ENCODE results near the gene BEND5.

Gene BEND5

GRCh38 chr1:48777219-48777895 lies 666 bp upstream of the BEND5 start:
- Mint-ChIP-seq H3K4me3 (peak overlapping the region; percentile 84), H3K9me3 (no peaks in the 10 kb centered on the region), H3K27ac (peak overlapping the region; percentile 59), H3K4me1 (peaks cover 41% of the 10 kb centered on the region), H3K27me3 (no peaks in the 10 kb centered on the region), H3K36me3 (ENCODE audit: low read depth) (peaks cover 12% of the 10 kb centered on the region)
- ATAC-seq (no peak), DNase-seq (no peak)

GRCh38 chr1:48775831-48776392 lies 779 bp downstream of the BEND5 start:
- Mint-ChIP-seq H3K4me1 (peaks cover 47% of the 10 kb centered on the region), H3K27me3 (no peaks in the 10 kb centered on the region), H3K4me3 (peak overlapping the region; percentile 94), H3K27ac (peak overlapping the region; percentile 82), H3K9me3 (no peaks in the 10 kb centered on the region), H3K36me3 (ENCODE audit: low read depth) (peaks cover 16% of the 10 kb centered on the region)
- DNase-seq, result no peak
- ATAC-seq, result no peak

GRCh38 chr1:48773133-48773532 lies 3.6 kb downstream of the BEND5 start:
- no peaks in the 10 kb centered on the region for H3K27me3 Mint-ChIP-seq
- H3K4me3 Mint-ChIP-seq, result peak overlapping the region; percentile 37
- ATAC-seq, result no peak
- peaks cover 66% of the 10 kb centered on the region for H3K4me1 Mint-ChIP-seq
- H3K36me3 Mint-ChIP-seq (ENCODE audit: low read depth), result peaks cover 21% of the 10 kb centered on the region
- DNase-seq, result no peak
- no peaks in the 10 kb centered on the region for H3K9me3 Mint-ChIP-seq
- H3K27ac Mint-ChIP-seq, result peak overlapping the region; percentile 44

- ATAC-seq (no peak), DNase-seq (no peak)
- H3K27me3 Mint-ChIP-seq, result no peaks in the 10 kb centered on the region
- no peaks in the 10 kb centered on the region for H3K9me3 Mint-ChIP-seq
- peaks cover 69% of the 10 kb centered on the region for H3K4me1 Mint-ChIP-seq
- H3K36me3 Mint-ChIP-seq (ENCODE audit: low read depth), result peaks cover 25% of the 10 kb centered on the region
- H3K27ac Mint-ChIP-seq, result peak overlapping the region; percentile 51
- H3K4me3 Mint-ChIP-seq, result peak overlapping the region; percentile 37
These were observed 4.5 kb downstream of the BEND5 start for GRCh38 chr1:48772211-48772610.

GRCh38 chr1:48771561-48771960 lies 5.1 kb downstream of the BEND5 start:
- H3K27me3 Mint-ChIP-seq, result no peaks in the 10 kb centered on the region
- H3K4me1 Mint-ChIP-seq, result peaks cover 69% of the 10 kb centered on the region
- no peak overlapping the region for H3K27ac Mint-ChIP-seq
- DNase-seq, result no peak
- peaks cover 28% of the 10 kb centered on the region for H3K36me3 Mint-ChIP-seq (ENCODE audit: low read depth)
- ATAC-seq, result no peak
- no peaks in the 10 kb centered on the region for H3K9me3 Mint-ChIP-seq
- no peak overlapping the region for H3K4me3 Mint-ChIP-seq

- Mint-ChIP-seq H3K4me1 (peaks cover 43% of the 10 kb centered on the region), H3K27ac (no peak overlapping the region), H3K9me3 (no peaks in the 10 kb centered on the region), H3K36me3 (ENCODE audit: low read depth) (peaks cover 28% of the 10 kb centered on the region), H3K4me3 (no peak overlapping the region), H3K27me3 (no peaks in the 10 kb centered on the region)
- no peak for DNase-seq
- ATAC-seq, result no peak
These were observed 8.6 kb downstream of the BEND5 start for GRCh38 chr1:48767975-48768510.

GRCh38 chr1:48765335-48765734 lies 11.4 kb downstream of the BEND5 start:
- no peak overlapping the region for H3K4me3 Mint-ChIP-seq
- H3K36me3 Mint-ChIP-seq (ENCODE audit: low read depth), result peaks cover 25% of the 10 kb centered on the region
- no peaks in the 10 kb centered on the region for H3K27me3 Mint-ChIP-seq
- H3K27ac Mint-ChIP-seq, result no peak overlapping the region
- DNase-seq (no peak), ATAC-seq (no peak)
- H3K9me3 Mint-ChIP-seq, result no peaks in the 10 kb centered on the region
- H3K4me1 Mint-ChIP-seq, result peaks cover 27% of the 10 kb centered on the region

GRCh38 chr1:48761986-48762385 lies 14.7 kb downstream of the BEND5 start:
- Mint-ChIP-seq H3K27me3 (no peaks in the 10 kb centered on the region), H3K4me1 (peaks cover 17% of the 10 kb centered on the region), H3K4me3 (no peak overlapping the region), H3K27ac (no peak overlapping the region), H3K36me3 (ENCODE audit: low read depth) (peaks cover 38% of the 10 kb centered on the region), H3K9me3 (no peaks in the 10 kb centered on the region)
- ATAC-seq (no peak), DNase-seq (no peak)

GRCh38 chr1:48761411-48761810 lies 15.3 kb downstream of the BEND5 start:
- Mint-ChIP-seq H3K4me3 (no peak overlapping the region), H3K27ac (no peak overlapping the region), H3K27me3 (no peaks in the 10 kb centered on the region), H3K4me1 (peaks cover 21% of the 10 kb centered on the region), H3K9me3 (no peaks in the 10 kb centered on the region), H3K36me3 (ENCODE audit: low read depth) (peaks cover 40% of the 10 kb centered on the region)
- ATAC-seq (no peak), DNase-seq (no peak)

- DNase-seq (no peak), ATAC-seq (no peak)
- Mint-ChIP-seq H3K36me3 (ENCODE audit: low read depth) (peaks cover 40% of the 10 kb centered on the region), H3K27me3 (no peaks in the 10 kb centered on the region), H3K9me3 (no peaks in the 10 kb centered on the region), H3K27ac (no peak overlapping the region), H3K4me3 (no peak overlapping the region), H3K4me1 (peaks cover 23% of the 10 kb centered on the region)
These were observed 15.8 kb downstream of the BEND5 start for GRCh38 chr1:48760857-48761256.

GRCh38 chr1:48758976-48759375 lies 17.7 kb downstream of the BEND5 start:
- H3K4me1 Mint-ChIP-seq, result peaks cover 23% of the 10 kb centered on the region
- H3K27ac Mint-ChIP-seq, result no peak overlapping the region
- no peaks in the 10 kb centered on the region for H3K9me3 Mint-ChIP-seq
- H3K27me3 Mint-ChIP-seq, result no peaks in the 10 kb centered on the region
- DNase-seq (no peak), ATAC-seq (no peak)
- H3K36me3 Mint-ChIP-seq (ENCODE audit: low read depth), result peaks cover 42% of the 10 kb centered on the region
- no peak overlapping the region for H3K4me3 Mint-ChIP-seq

GRCh38 chr1:48757363-48757762 lies 19.3 kb downstream of the BEND5 start:
- Mint-ChIP-seq H3K36me3 (ENCODE audit: low read depth) (peaks cover 46% of the 10 kb centered on the region), H3K4me1 (peaks cover 23% of the 10 kb centered on the region), H3K27ac (no peak overlapping the region), H3K9me3 (no peaks in the 10 kb centered on the region), H3K27me3 (no peaks in the 10 kb centered on the region), H3K4me3 (no peak overlapping the region)
- no peak for ATAC-seq
- no peak for DNase-seq

GRCh38 chr1:48756683-48757316 lies 19.9 kb downstream of the BEND5 start:
- Mint-ChIP-seq H3K4me3 (no peak overlapping the region), H3K27me3 (no peaks in the 10 kb centered on the region), H3K27ac (no peak overlapping the region), H3K4me1 (peaks cover 25% of the 10 kb centered on the region), H3K9me3 (no peaks in the 10 kb centered on the region), H3K36me3 (ENCODE audit: low read depth) (peaks cover 48% of the 10 kb centered on the region)
- DNase-seq (no peak), ATAC-seq (no peak)

GRCh38 chr1:48753293-48753692 lies 23.4 kb downstream of the BEND5 start:
- Mint-ChIP-seq H3K27me3 (no peaks in the 10 kb centered on the region), H3K4me1 (peaks cover 22% of the 10 kb centered on the region), H3K4me3 (no peak overlapping the region), H3K9me3 (no peaks in the 10 kb centered on the region), H3K27ac (no peak overlapping the region), H3K36me3 (ENCODE audit: low read depth) (peaks cover 31% of the 10 kb centered on the region)
- ATAC-seq (no peak), DNase-seq (no peak)

- H3K4me1 Mint-ChIP-seq, result peaks cover 8% of the 10 kb centered on the region
- no peak for ATAC-seq
- H3K9me3 Mint-ChIP-seq, result no peaks in the 10 kb centered on the region
- no peak for DNase-seq
- H3K27ac Mint-ChIP-seq, result no peak overlapping the region
- H3K4me3 Mint-ChIP-seq, result no peak overlapping the region
- H3K27me3 Mint-ChIP-seq, result no peaks in the 10 kb centered on the region
- peaks cover 14% of the 10 kb centered on the region for H3K36me3 Mint-ChIP-seq (ENCODE audit: low read depth)
These were observed 26.6 kb downstream of the BEND5 start for GRCh38 chr1:48750109-48750508.

All from activated naive CD8-positive, alpha-beta T cell treated with anti-CD3 and anti-CD28 coated beads, Interleukin-2, amount 50 U/mL, for 24 hours (primary cell).